HepG2 (cell line): Measurements from ENCODE around the gene THRAP3. TPM values are rescaled to one million over a fixed set of nuclear protein-coding genes. Genes with fewer than 3 reads are reported as not detected.
A peak's percentile ranks its signal among the peaks of the same experiment; 100 is the strongest.

Source experiments
- ATAC-seq: fragments of 200-7000 bp; cut with Tn5 transposase; 3 replicates; pipeline ENCODE4 v1.9.1; 2020; ENCODE audit warnings: mild to moderate bottlenecking, moderate library complexity
- BruUV-seq: library from RNA; stranded (reverse); fragments of 400-500 nt; replicated peaks from 2 replicates; lab custom pipeline; 2021; lab: Mats Ljungman, UMichigan
- CTCF ChIA-PET: fragments of 300-600 bp; formaldehyde crosslinking; extraction: SDS; loops from one replicate; lab custom pipeline; 2021; ENCODE audit warnings: low total read pairs, inconsistent platforms, low intra/inter-chr PET ratio; lab: Yijun Ruan, JAX
- POLR2A ChIA-PET: fragments of 350-600 bp; sonication (Branson Sonifier 250); formaldehyde crosslinking; loops from one replicate; lab custom pipeline; 2020; ENCODE audit warnings: antibody characterized with exemption, inconsistent platforms; lab: Yijun Ruan, JAX
- DNase-seq: peaks from one replicate; pipeline ENCODE4 v3.0.0-alpha.2; 2015; ENCODE audit warnings: low spot score
- FAIRE-seq: peaks from 3 replicates; lab custom pipeline; 2011; peaks lifted over from hg19 to GRCh38; lab: Jason Lieb, UNC
- H2AFZ ChIP-seq: one replicate; pipeline ENCODE4 v1.6.1; 2011; ENCODE audit warnings: low read length, inconsistent platforms
- H3K27ac ChIP-seq: fragments of 300-600 bp; 3 replicates; pipeline ENCODE4 v1.8.0; 2011; ENCODE audit warnings: mixed run types, mild to moderate bottlenecking, mixed read lengths, low read length, inconsistent platforms; ENCODE audit not compliant: insufficient read depth; ENCODE audit errors: extremely low read length
- H3K27me3 ChIP-seq, 2 experiments: fragments of 200-600 bp in 1 of 2; 2 replicates in 1 of 2; 3 replicates in 1 of 2; pipeline versions ENCODE4 v1.6.0 to v1.8.0; 2011; ENCODE audit warnings: low read length in 2 of 2, mild to moderate bottlenecking in 2 of 2, moderate library complexity in 2 of 2, inconsistent platforms in 1 of 2; ENCODE audit not compliant: insufficient read depth in 2 of 2, control insufficient read depth in 1 of 2
- H3K36me3 ChIP-seq, 2 experiments: fragments of 200-600 bp in 1 of 2; replicated peaks in 1 of 2; 2 replicates in 1 of 2; 3 replicates in 1 of 2; pipeline versions ENCODE4 v1.5.1 to v1.8.0; 2011; ENCODE audit warnings: low read length in 2 of 2, inconsistent platforms in 1 of 2; ENCODE audit not compliant: insufficient read depth in 2 of 2, control insufficient read depth in 1 of 2
- H3K4me1 ChIP-seq: 2 replicates; pipeline ENCODE4 v1.5.1; 2012; ENCODE audit warnings: low read length, inconsistent platforms; ENCODE audit not compliant: insufficient read depth
- H3K4me2 ChIP-seq: 2 replicates; pipeline ENCODE4 v1.6.0; 2011; ENCODE audit warnings: low read depth, low read length, inconsistent platforms
- H3K4me3 ChIP-seq, 3 experiments: fragments of 200-600 bp in 1 of 3; sonication (generic), shearing (Covaris generic) in 1 of 3; replicated peaks in 1 of 3; 2 replicates each; pipeline ENCODE4 v1.5.1; 2011 to 2016; ENCODE audit warnings: low read length in 3 of 3, inconsistent platforms in 2 of 3, low read depth in 2 of 3, mild to moderate bottlenecking in 2 of 3, control low read depth in 1 of 3, mixed read lengths in 1 of 3; ENCODE audit not compliant: insufficient read depth in 1 of 3
- H3K79me2 ChIP-seq: one replicate; pipeline ENCODE4 v1.6.1; 2011; ENCODE audit warnings: low read length, inconsistent platforms; ENCODE audit not compliant: insufficient read depth
- H3K9ac ChIP-seq: 2 replicates; pipeline ENCODE4 v1.6.0; 2011; ENCODE audit warnings: mild to moderate bottlenecking, low read depth, low read length, inconsistent platforms; ENCODE audit not compliant: insufficient read depth
- H3K9me3 ChIP-seq: 2 replicates; pipeline ENCODE4 v1.5.1; 2012; ENCODE audit warnings: mild to moderate bottlenecking, low read length
- H4K20me1 ChIP-seq: 2 replicates; pipeline ENCODE4 v1.6.0; 2011; ENCODE audit warnings: inconsistent platforms, mild to moderate bottlenecking, low read length, moderate library complexity; ENCODE audit not compliant: insufficient read depth
- AGO2 ChIP-seq: fragments of 200-400 bp; formaldehyde crosslinking; optimal IDR thresholded peaks from 2 replicates; pipeline ENCODE3; 2017; ENCODE audit warnings: mild to moderate bottlenecking, low read depth, low read length, moderate library complexity
- ELK4 ChIP-seq: sonication (generic); formaldehyde crosslinking; IDR thresholded peaks from 2 replicates; pipeline ENCODE4 v1.9.0; 2021; ENCODE audit warnings: missing genetic modification reagents, borderline replicate concordance
- ESRRA ChIP-seq: sonication (generic); formaldehyde crosslinking; IDR thresholded peaks from 2 replicates; pipeline ENCODE4 v1.5.1; 2020; ENCODE audit warnings: mild to moderate bottlenecking, low read depth, missing genetic modification reagents
- GABPB1 ChIP-seq: IDR thresholded peaks from 2 replicates; pipeline ENCODE4 v1.6.1; 2016; ENCODE audit warnings: mild to moderate bottlenecking, missing genetic modification reagents, moderate library complexity, missing compliant biosample characterization
- HNRNPK ChIP-seq: fragments of 200-400 bp; formaldehyde crosslinking; IDR thresholded peaks from 2 replicates; pipeline ENCODE4 v1.6.1; 2018; ENCODE audit warnings: low read length, low read depth, moderate library complexity, mild to moderate bottlenecking; ENCODE audit not compliant: poor library complexity, severe bottlenecking
- KDM2A ChIP-seq: sonication (generic); formaldehyde crosslinking; IDR thresholded peaks from 2 replicates; pipeline ENCODE4 v1.4.0; 2020; ENCODE audit warnings: low read depth, missing genetic modification reagents, borderline replicate concordance
- MYC ChIP-seq: sonication (generic); formaldehyde crosslinking; IDR thresholded peaks from 2 replicates; pipeline ENCODE4 v1.9.0; 2021; ENCODE audit warnings: missing genetic modification reagents, borderline replicate concordance
- NR3C1 ChIP-seq: sonication (generic); formaldehyde crosslinking; IDR thresholded peaks from 2 replicates; pipeline ENCODE4 v1.4.0; 2020; ENCODE audit warnings: missing genetic modification reagents
- NRL ChIP-seq: sonication (generic); formaldehyde crosslinking; IDR thresholded peaks from 2 replicates; pipeline ENCODE4 v1.5.0; 2020; ENCODE audit warnings: missing genetic modification reagents, mild to moderate bottlenecking, moderate library complexity, borderline replicate concordance
- RBFOX2 ChIP-seq: fragments of 200-400 bp; formaldehyde crosslinking; IDR thresholded peaks from 2 replicates; pipeline ENCODE4 v1.6.1; 2017; ENCODE audit warnings: low read depth, mild to moderate bottlenecking, low read length
- SMAD1 ChIP-seq: sonication (generic); formaldehyde crosslinking; IDR thresholded peaks from 2 replicates; pipeline ENCODE4 v1.4.0; 2020; ENCODE audit warnings: missing genetic modification reagents, low read depth, mild to moderate bottlenecking, borderline replicate concordance
- SMARCC2 ChIP-seq: fragments of 450-650 bp; IDR thresholded peaks from 2 replicates; pipeline ENCODE4 v1.6.1; 2017; ENCODE audit warnings: antibody characterized with exemption, mild to moderate bottlenecking
- SSRP1 ChIP-seq: IDR thresholded peaks from 2 replicates; pipeline ENCODE4 v1.6.1; 2016; ENCODE audit warnings: control low read depth
- TOPORS ChIP-seq: sonication (generic); formaldehyde crosslinking; IDR thresholded peaks from 2 replicates; pipeline ENCODE4 v1.8.0; 2023; ENCODE audit warnings: mild to moderate bottlenecking, missing genetic modification reagents
- U2AF2 ChIP-seq: fragments of 200-400 bp; formaldehyde crosslinking; IDR thresholded peaks from 2 replicates; pipeline ENCODE4 v1.6.1; 2017; ENCODE audit warnings: low read depth, mild to moderate bottlenecking, low read length
- YY1 ChIP-seq: IDR thresholded peaks from 2 replicates; pipeline ENCODE4 v1.6.1; 2011; ENCODE audit warnings: low read length, low read depth, moderate library complexity, mild to moderate bottlenecking; ENCODE audit not compliant: insufficient read depth, insufficient replicate concordance
- ZBTB33 ChIP-seq: sonication (generic); formaldehyde crosslinking; IDR thresholded peaks from 2 replicates; pipeline ENCODE4 v1.4.0; 2020; ENCODE audit warnings: missing genetic modification reagents
- ZNF12 ChIP-seq: sonication (generic); formaldehyde crosslinking; IDR thresholded peaks from 2 replicates; pipeline ENCODE4 v1.5.0; 2020; ENCODE audit warnings: missing genetic modification reagents
- ZNF230 ChIP-seq: sonication (generic); formaldehyde crosslinking; IDR thresholded peaks from 2 replicates; pipeline ENCODE4 v1.4.0; 2020; ENCODE audit warnings: mild to moderate bottlenecking, missing genetic modification reagents
- ZSCAN20 ChIP-seq: sonication (generic); formaldehyde crosslinking; IDR thresholded peaks from 2 replicates; pipeline ENCODE4 v1.4.0; 2020; ENCODE audit warnings: missing genetic modification reagents, mild to moderate bottlenecking, borderline replicate concordance
- ZSCAN30 ChIP-seq: sonication (generic); formaldehyde crosslinking; IDR thresholded peaks from 2 replicates; pipeline ENCODE4 v1.5.0; 2020; ENCODE audit warnings: mild to moderate bottlenecking, missing genetic modification reagents
- WGBS: methylation state at CpG from one replicate; pipeline ENCODE4 v1.1.6; 2017; ENCODE audit warnings: low lambda C conversion rate; 5-methylcytosine and 5-hydroxymethylcytosine counted together
- in situ Hi-C: cut with HindIII; loops from 2 replicates; pipeline ENCODE4 v1.10.0; 2017; ENCODE audit warnings: low pct_unique_long_range_greater_than_20kb; ENCODE audit not compliant: extremely low pct_ligation_motif_present
- intact Hi-C: fragments of 100-400 bp; cut with micrococcal nuclease; formaldehyde crosslinking; loops from one replicate; pipeline ENCODE4 v1.10.0; 2022; ENCODE audit not compliant: unreplicated experiment
- polyA plus RNA-seq, 8 experiments: library from polyadenylated mRNA; depleted of rRNA in 3 of 8; stranded (reverse) in 7 of 8; unstranded in 1 of 8; fragments of >200 nt; fragmentation: Illumina TruSeq in 4 of 8; extraction: Trizol in 4 of 8; gene quantifications; 2 replicates each; pipeline versions ENCODE4 v1.2.1 to v1.2.3, GENCODE V29; 2011 to 2016; ENCODE audit warnings: low read depth in 4 of 8, missing spikeins in 1 of 8, mixed read lengths in 1 of 8; ENCODE audit not compliant: insufficient read depth in 1 of 8
- total RNA-seq, 5 experiments: library from RNA; depleted of rRNA; stranded (reverse); fragments of >200 nt; fragmentation: Illumina TruSeq; extraction: Trizol; gene quantifications; 2 replicates each; pipeline ENCODE4 v1.2.3, GENCODE V29; 2016; ENCODE audit warnings: low read depth in 1 of 5

The THRAP3 gene
- total and polyA plus RNA-seq, 2 of the 13 experiments (the other 11 are each of a cell fraction or from before 2014, with no cell fraction given), result 45.0 to 92.6 TPM

GRCh38 chr1:36322786-36323635 lies 98.8 kb downstream of the THRAP3 start:
- peak overlapping the region; percentile 62 to 82 (median 72) for H3K4me3 ChIP-seq
- H2AFZ ChIP-seq, result no peak overlapping the region
- no TSS peak for BruUV-seq
- peaks cover 38% of the 10 kb centered on the region for H3K4me1 ChIP-seq
- no peak for FAIRE-seq
- ChIA-PET CTCF (no interaction called here), POLR2A (interaction anchor here (1.1 to 3.5 kb wide), 9 partner anchors 9 to 99 kb away, joined by 3 to 58 read pairs (median 6); partner anchors contain the start of genes SH3D21 and THRAP3)
- H3K79me2 ChIP-seq, result no peaks in the 10 kb centered on the region
- no peaks in the 10 kb centered on the region for H3K9me3 ChIP-seq
- no peaks in the 10 kb centered on the region for H4K20me1 ChIP-seq
- no peak for DNase-seq
- no peak overlapping the region for H3K27ac ChIP-seq
- intact Hi-C loops (no loop called here), in situ Hi-C loops (no loop called here)
- H3K36me3 ChIP-seq, result no peaks in the 10 kb centered on the region
- H3K4me2 ChIP-seq, result peak overlapping the region; percentile 74
- 69% methylated on average over 14 of the region's 83 CpGs for whole genome bisulfite sequencing
- peak; percentile 34 for ATAC-seq
- H3K9ac ChIP-seq, result peak overlapping the region; percentile 65
- H3K27me3 ChIP-seq, result no peaks in the 10 kb centered on the region; a peak in 1 of 5 replicates
- TF ChIP-seq ZBTB33 (CRISPR knock-in tag) (peak; percentile 89), YY1 (peak; percentile 10), ZNF12 (no peak), TOPORS (CRISPR knock-in tag) (no peak), ZSCAN30 (CRISPR knock-in tag) (no peak), SMAD1 (no peak), RBFOX2 (peak; percentile 32; the same call in 1 of the 2 replicates), KDM2A (CRISPR knock-in tag) (0 out of 2 replicates have a peak, but pooled peaks have one; percentile 20), NRL (0 out of 2 replicates have a peak, but pooled peaks have one; percentile 9), ZNF230 (CRISPR knock-in tag) (no peak), NR3C1 (CRISPR knock-in tag) (no peak), SMARCC2 (no peak), U2AF2 (no peak), GABPB1 (0 out of 2 replicates have a peak, but pooled peaks have one; percentile 3), HNRNPK (peak; percentile 42), SSRP1 (no peak), ELK4 (CRISPR knock-in tag) (no peak), ESRRA (CRISPR knock-in tag) (0 out of 2 replicates have a peak, but pooled peaks have one; percentile 4), MYC (CRISPR knock-in tag) (no peak), AGO2 (peak; percentile 86), ZSCAN20 (CRISPR knock-in tag) (peak; percentile 29; the same call in 1 of the 2 replicates)
